Effector memory CD8-positive, alpha-beta T cell (primary cell): ENCODE data around the gene RET.

Experiments
- ATAC-seq: fragments of 150-1000 bp; cut with Tn5 transposase; replicated peaks from 2 replicates; pipeline ENCODE4 v1.10.0; 2021; ENCODE audit warnings: mild to moderate bottlenecking, moderate library complexity
- DNase-seq, 3 experiments: peaks; one replicate each; pipeline ENCODE4 v3.0.0; 2021
- H3K27ac Mint-ChIP-seq, 2 donors: one replicate each; pipeline ENCODE4 v1.8.0; 2022; ENCODE audit warnings: mild to moderate bottlenecking in 2 of 2, mixed read lengths in 2 of 2, moderate library complexity in 2 of 2
- H3K27me3 Mint-ChIP-seq, 2 donors: one replicate each; pipeline ENCODE4 v1.8.0; 2022; ENCODE audit warnings: mixed read lengths in 2 of 2
- H3K36me3 Mint-ChIP-seq: one replicate; pipeline ENCODE4 v1.8.0; 2022; ENCODE audit warnings: mild to moderate bottlenecking, moderate library complexity, mixed read lengths; ENCODE audit not compliant: insufficient read depth
- H3K4me1 Mint-ChIP-seq, 2 donors: one replicate each; pipeline ENCODE4 v1.8.0; 2022; ENCODE audit warnings: low read depth in 2 of 2, mixed read lengths in 2 of 2
- H3K4me3 Mint-ChIP-seq, 2 donors: one replicate each; pipeline ENCODE4 v1.8.0; 2022; ENCODE audit warnings: mild to moderate bottlenecking in 2 of 2, mixed read lengths in 2 of 2, moderate library complexity in 2 of 2
- H3K9me3 Mint-ChIP-seq, 2 donors: one replicate each; pipeline ENCODE4 v1.8.0; 2022; ENCODE audit warnings: mixed read lengths in 2 of 2

Gene RET

DNA sequence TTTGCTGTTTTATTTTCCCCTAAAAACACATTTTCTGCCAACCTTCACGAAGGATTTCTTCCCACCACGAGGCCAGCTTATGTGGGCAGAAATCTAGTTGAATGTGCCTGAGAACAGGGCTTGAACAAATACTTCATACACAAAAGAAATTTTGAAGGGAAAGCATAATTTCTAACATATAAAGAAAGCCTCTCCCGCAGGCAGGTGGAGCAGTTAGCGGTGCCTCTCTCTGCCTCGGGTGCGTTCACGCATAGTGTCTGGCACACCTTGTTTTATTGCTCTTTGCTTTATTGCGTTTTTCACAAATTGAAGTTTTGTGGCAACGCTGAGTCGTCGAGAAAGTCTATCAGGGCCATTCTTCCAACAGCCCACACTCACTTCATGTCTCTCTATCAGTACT lies 54.4 kb downstream of the RET start:
- H3K4me3 Mint-ChIP-seq: no peak overlapping the region
- ATAC-seq (no peak), DNase-seq (no peak)
- H3K27me3 Mint-ChIP-seq: no peaks in the 10 kb centered on the region
- no peak overlapping the region for H3K27ac Mint-ChIP-seq
- H3K36me3 Mint-ChIP-seq: no peaks in the 10 kb centered on the region
- no peaks in the 10 kb centered on the region for H3K9me3 Mint-ChIP-seq
- H3K4me1 Mint-ChIP-seq: peaks cover 23 to 39% of the 10 kb centered on the region in 2 donors

- Mint-ChIP-seq H3K27ac (no peak overlapping the region), H3K27me3 (no peaks in the 10 kb centered on the region), H3K9me3 (no peaks in the 10 kb centered on the region), H3K4me3 (no peak overlapping the region), H3K36me3 (peaks cover 2% of the 10 kb centered on the region), H3K4me1 (peaks cover 19 to 36% of the 10 kb centered on the region in 2 donors)
- DNase-seq: no peak
- no peak for ATAC-seq
Measured at GRCh38 chr10:43131906-43132305, 55.0 kb downstream of the RET start.

DNA sequence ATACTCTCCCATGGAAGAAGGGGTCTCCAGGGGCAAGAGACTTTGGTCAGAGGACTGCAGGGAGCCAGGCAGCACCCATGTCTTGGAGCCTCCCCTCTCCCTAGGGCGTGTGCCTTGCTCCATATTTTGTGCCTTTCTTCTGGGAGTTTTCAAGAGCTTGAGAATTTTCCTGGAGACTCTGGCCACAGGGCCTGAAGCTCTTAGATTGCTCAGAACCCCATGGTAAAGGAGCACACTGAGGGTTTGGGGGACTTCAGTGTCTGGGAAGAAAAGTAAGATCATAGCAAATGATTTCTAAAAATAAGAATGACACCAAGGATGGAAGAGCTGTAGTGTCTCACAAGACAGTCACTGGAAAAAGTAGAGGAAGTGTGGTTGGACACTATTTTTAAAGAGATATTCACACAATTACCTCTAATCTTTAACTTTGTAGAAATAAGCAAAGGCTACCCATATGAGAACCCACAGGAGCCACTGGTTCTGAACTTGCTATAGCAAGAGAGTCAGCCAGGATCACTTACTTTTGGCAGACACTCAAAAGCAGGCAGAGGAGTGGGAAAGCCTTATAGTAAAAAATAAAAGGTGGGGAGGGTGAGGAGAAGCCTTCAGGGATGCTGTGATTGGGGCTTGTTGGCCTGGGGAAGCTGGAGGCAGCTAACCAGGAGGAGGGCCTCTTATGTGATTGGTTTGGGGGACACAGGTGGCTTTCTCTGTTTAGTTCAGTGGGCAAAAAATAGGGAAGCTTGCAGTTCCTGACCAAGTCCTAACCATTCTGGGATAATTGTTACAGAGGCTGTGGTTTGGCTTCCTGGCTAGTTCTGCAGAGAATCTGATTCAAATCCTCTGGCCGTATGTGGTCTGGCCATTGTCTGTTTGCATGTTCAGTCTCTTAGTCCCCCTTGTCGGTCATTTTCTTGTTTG lies 56.3 kb downstream of the RET start:
- H3K4me1 Mint-ChIP-seq: peaks cover 20 to 32% of the 10 kb centered on the region in 2 donors
- H3K4me3 Mint-ChIP-seq: no peak overlapping the region
- no peak overlapping the region for H3K27ac Mint-ChIP-seq
- peaks cover 15% of the 10 kb centered on the region for H3K36me3 Mint-ChIP-seq
- ATAC-seq: no peak
- H3K27me3 Mint-ChIP-seq: no peaks in the 10 kb centered on the region
- H3K9me3 Mint-ChIP-seq: no peaks in the 10 kb centered on the region
- no peak for DNase-seq

DNA sequence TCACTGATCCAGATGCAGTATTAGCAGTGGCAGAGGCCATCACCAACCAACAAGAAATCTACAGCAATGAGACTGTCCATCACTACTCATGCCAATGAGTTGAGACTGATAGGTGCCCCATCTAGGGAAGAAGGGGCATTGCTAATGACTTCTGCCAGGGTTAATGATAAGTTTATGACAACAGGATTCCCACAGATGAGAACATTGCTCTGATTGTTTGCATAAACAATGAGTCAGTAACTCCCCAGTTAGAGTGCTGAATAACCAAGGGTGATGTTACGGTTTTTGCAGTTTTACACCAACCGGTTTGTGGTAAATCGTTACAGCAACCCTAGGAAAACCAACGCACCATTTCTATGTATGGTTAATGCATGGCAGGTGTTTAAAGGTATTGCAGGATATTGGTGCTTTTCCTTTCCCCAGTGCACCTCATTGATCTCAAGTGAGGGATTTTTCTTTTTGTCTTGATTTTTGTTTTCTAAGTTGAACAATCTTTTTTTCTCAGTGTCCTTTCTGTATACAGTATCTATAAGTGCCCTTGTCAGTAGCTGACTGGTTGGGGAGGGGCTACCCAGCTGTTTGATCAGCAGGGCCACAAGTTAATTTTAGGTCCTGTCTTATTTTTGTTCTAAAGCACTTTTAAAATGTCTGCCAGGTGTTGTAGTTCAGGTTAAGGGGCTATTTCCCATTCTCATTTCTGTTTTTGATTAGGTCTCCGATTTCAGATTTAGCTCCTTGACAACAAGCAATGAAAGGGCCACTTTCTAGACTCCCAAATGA lies 57.4 kb downstream of the RET start:
- Mint-ChIP-seq H3K4me3 (no peak overlapping the region), H3K9me3 (no peaks in the 10 kb centered on the region), H3K4me1 (peaks cover 19 to 30% of the 10 kb centered on the region in 2 donors), H3K27me3 (no peaks in the 10 kb centered on the region), H3K36me3 (peaks cover 22% of the 10 kb centered on the region), H3K27ac (no peak overlapping the region)
- ATAC-seq: no peak
- DNase-seq: no peak

- peak overlapping the region in 1 of 2 donors; percentile 29 for H3K27ac Mint-ChIP-seq
Measured at GRCh38 chr10:43135064-43135463, 58.2 kb downstream of the RET start.

DNA sequence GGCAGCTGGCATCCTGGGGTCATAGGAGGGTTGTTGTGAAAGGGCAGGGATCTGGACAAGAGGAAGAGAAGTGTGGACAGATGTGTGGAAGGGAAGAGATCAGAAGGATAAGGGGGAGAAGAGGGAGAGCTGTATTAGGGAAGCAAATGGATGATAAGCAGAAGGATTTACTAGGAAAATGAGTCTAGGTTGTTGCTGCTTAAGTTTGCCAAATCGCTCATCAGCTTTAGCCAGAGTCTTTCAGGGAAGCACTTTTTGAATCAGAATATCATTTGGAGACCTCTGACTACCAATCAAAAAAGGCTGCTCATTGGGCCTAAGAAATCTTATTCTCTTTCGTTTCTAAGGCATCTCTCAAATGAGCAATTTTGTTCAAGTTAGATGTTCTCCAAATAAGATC lies 58.8 kb downstream of the RET start:
- Mint-ChIP-seq H3K4me1 (peaks cover 30 to 38% of the 10 kb centered on the region in 2 donors), H3K27ac (peak overlapping the region in 1 of 2 donors; percentile 29), H3K27me3 (no peaks in the 10 kb centered on the region), H3K36me3 (peaks cover 29% of the 10 kb centered on the region), H3K9me3 (no peaks in the 10 kb centered on the region), H3K4me3 (peak overlapping the region; percentile 93 to 96)
- DNase-seq (no peak), ATAC-seq (no peak)

More at GRCh38 chr10:43135064-43135463, 58.2 kb downstream of the RET start:
- Mint-ChIP-seq H3K9me3 (no peaks in the 10 kb centered on the region), H3K27me3 (no peaks in the 10 kb centered on the region), H3K4me1 (peaks cover 25 to 33% of the 10 kb centered on the region in 2 donors), H3K36me3 (peaks cover 24% of the 10 kb centered on the region), H3K4me3 (no peak overlapping the region)
- ATAC-seq (no peak), DNase-seq (no peak)

DNA sequence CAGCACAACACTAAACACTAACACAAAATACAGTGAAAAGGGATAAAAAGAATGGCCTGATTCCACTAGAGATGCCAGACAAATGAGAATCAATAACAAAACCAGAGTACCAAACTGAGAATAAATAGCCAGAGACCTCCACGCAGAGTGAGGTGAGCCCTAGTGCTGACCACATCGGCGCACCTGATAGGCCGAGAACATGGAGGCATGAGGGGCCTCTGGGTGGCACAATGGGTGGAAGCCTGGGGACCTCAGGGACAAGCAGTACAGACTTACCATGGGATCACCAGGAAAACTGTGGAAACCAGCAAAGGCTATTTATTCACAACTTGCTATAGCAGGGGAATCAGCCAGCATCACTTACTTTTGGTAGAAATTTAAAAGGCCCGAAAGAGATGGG lies 59.6 kb downstream of the RET start:
- Mint-ChIP-seq H3K4me3 (peak overlapping the region; percentile 93 to 96), H3K4me1 (peaks cover 33 to 42% of the 10 kb centered on the region in 2 donors), H3K27me3 (no peaks in the 10 kb centered on the region), H3K27ac (peak overlapping the region in 1 of 2 donors; percentile 29), H3K36me3 (peaks cover 33% of the 10 kb centered on the region), H3K9me3 (no peaks in the 10 kb centered on the region)
- no peak for DNase-seq
- no peak for ATAC-seq

GRCh38 chr10:43136995-43137716 lies 60.3 kb downstream of the RET start:
- Mint-ChIP-seq H3K27me3 (no peaks in the 10 kb centered on the region), H3K4me1 (peaks cover 36 to 46% of the 10 kb centered on the region in 2 donors), H3K36me3 (peaks cover 36% of the 10 kb centered on the region), H3K4me3 (peak overlapping the region; percentile 93 to 96), H3K27ac (peak overlapping the region; percentile 94 to 98), H3K9me3 (no peaks in the 10 kb centered on the region)
- ATAC-seq (no peak), DNase-seq (no peak)

- H3K4me3 Mint-ChIP-seq: peak overlapping the region; percentile 93 to 96
- peaks cover 41 to 51% of the 10 kb centered on the region in 2 donors for H3K4me1 Mint-ChIP-seq
- ATAC-seq: peak; percentile 27
- DNase-seq: peak in 2 of 3 experiments; percentile 27
- H3K36me3 Mint-ChIP-seq: peaks cover 36% of the 10 kb centered on the region
- H3K27ac Mint-ChIP-seq: peak overlapping the region; percentile 94 to 98
- H3K9me3 Mint-ChIP-seq: no peaks in the 10 kb centered on the region
- no peaks in the 10 kb centered on the region for H3K27me3 Mint-ChIP-seq
Measured at GRCh38 chr10:43137717-43138020, 60.8 kb downstream of the RET start.

DNA sequence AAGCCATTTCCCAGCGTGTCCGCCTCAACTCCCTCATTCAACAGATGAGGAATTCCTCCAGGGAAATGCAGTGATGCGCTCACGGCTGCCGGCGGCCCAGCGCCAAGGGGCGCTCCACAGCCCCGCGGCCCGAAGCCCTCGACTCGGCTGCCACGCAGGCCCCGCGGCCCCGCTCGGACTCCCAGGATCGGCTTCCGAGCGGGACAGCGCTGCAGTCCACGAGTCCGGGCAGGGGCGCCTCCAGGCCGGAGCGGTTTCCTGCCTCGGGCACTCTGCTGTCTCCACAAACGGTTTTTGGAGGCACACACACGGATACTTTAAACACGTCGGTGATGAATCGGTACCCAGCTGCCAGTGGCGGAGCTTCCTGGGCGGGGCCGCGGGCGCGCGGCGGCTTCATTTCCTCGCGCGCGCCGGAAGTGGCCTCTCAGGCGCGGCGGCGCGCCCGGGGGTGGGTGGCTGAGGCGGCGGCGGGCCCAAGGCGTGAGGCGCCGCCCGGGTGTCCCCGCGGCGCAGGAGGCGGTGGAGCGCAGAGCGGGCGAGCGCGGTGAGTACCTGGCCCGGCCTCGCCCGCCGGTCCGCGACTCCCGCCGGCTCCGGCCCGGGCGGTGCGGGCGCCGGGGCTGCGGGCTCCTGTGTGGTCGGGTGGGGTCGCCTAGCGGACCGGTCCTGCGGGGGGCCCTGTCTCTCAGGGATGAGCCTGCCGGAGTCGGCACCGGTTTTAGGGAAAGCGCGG lies 61.3 kb downstream of the RET start, which contains the start of gene CSGALNACT2:
Gene CSGALNACT2 (plus strand): TSS at position 425 of the 736 bp plus-strand sequence. CDS start 16,705 bp downstream, outside the sequence.
- H3K36me3 Mint-ChIP-seq: peaks cover 36% of the 10 kb centered on the region
- peak within 1 kb of the TSS; percentile 94 to 98 for H3K27ac Mint-ChIP-seq
- no peaks in the 10 kb centered on the region for H3K27me3 Mint-ChIP-seq
- peaks cover 42 to 49% of the 10 kb centered on the region in 2 donors for H3K4me1 Mint-ChIP-seq
- peak; percentile 79 for ATAC-seq
- H3K9me3 Mint-ChIP-seq: no peaks in the 10 kb centered on the region
- peak within 1 kb of the TSS; percentile 93 to 96 for H3K4me3 Mint-ChIP-seq
- DNase-seq: peak; percentile 79 to 87 (median 87)

GRCh38 chr10:43138757-43139241 lies 61.9 kb downstream of the RET start:
- H3K27me3 Mint-ChIP-seq: no peaks in the 10 kb centered on the region
- H3K36me3 Mint-ChIP-seq: peaks cover 36% of the 10 kb centered on the region
- peaks cover 47 to 53% of the 10 kb centered on the region in 2 donors for H3K4me1 Mint-ChIP-seq
- peak overlapping the region; percentile 93 to 96 for H3K4me3 Mint-ChIP-seq
- no peaks in the 10 kb centered on the region for H3K9me3 Mint-ChIP-seq
- ATAC-seq: peak; percentile 68
- H3K27ac Mint-ChIP-seq: peak overlapping the region; percentile 94 to 98
- peak; percentile 61 to 65 (median 64) for DNase-seq

GRCh38 chr10:43141421-43141820 lies 64.6 kb downstream of the RET start:
- no peak for DNase-seq
- Mint-ChIP-seq H3K4me1 (peaks cover 50 to 63% of the 10 kb centered on the region in 2 donors), H3K27ac (peak overlapping the region; percentile 45 to 98), H3K4me3 (peak overlapping the region in 1 of 2 donors; percentile 51), H3K27me3 (no peaks in the 10 kb centered on the region), H3K36me3 (peaks cover 36% of the 10 kb centered on the region), H3K9me3 (no peaks in the 10 kb centered on the region)
- no peak for ATAC-seq
